ENCODE results near the gene SLC6A1.

DNA sequence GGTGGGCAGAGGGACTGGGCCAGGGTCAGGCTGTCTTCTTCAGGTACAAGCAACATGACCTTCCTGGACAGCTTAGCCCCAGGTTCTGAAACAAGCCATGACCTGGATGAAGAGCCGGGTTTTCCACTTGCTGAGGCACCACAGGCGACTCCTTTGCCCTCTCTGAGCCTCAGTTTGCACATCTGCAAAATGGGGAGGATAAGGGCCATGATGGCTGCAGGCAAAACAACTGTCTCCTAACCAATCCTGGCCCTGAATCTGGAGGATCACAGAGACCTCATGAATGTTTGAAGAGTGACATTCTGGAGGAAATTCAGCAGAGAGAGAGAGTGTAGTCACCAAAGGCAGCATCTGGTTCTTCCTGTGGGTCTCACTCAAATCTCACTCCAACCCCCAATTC is 8.0 kb downstream of the SLC6A1 start:
- TF ChIP-seq, protein P1, sequence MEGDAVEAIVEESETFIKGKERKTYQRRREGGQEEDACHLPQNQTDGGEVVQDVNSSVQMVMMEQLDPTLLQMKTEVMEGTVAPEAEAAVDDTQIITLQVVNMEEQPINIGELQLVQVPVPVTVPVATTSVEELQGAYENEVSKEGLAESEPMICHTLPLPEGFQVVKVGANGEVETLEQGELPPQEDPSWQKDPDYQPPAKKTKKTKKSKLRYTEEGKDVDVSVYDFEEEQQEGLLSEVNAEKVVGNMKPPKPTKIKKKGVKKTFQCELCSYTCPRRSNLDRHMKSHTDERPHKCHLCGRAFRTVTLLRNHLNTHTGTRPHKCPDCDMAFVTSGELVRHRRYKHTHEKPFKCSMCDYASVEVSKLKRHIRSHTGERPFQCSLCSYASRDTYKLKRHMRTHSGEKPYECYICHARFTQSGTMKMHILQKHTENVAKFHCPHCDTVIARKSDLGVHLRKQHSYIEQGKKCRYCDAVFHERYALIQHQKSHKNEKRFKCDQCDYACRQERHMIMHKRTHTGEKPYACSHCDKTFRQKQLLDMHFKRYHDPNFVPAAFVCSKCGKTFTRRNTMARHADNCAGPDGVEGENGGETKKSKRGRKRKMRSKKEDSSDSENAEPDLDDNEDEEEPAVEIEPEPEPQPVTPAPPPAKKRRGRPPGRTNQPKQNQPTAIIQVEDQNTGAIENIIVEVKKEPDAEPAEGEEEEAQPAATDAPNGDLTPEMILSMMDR (IDR thresholded peaks at IDR 0.05): no peak
- TF ChIP-seq POLR2A (IDR thresholded peaks at IDR 0.05) (no peak), POLR2AphosphoS5 (IDR thresholded peaks at IDR 0.05) (no peak)
